K562 (cell line): Measurements from ENCODE around the gene MTOR. TPM values are rescaled to one million over a fixed set of nuclear protein-coding genes. Genes with fewer than 3 reads are reported as not detected.

Source experiments
- BCL6 ChIP-seq: fragments of 250-450 bp; sonication (Bioruptor Pico); IDR thresholded peaks from 2 replicates; pipeline ENCODE4 v1.4.0; 2020
- CBFB ChIP-seq: sonication (generic); formaldehyde crosslinking; IDR thresholded peaks from 2 replicates; pipeline ENCODE4 v1.4.0; 2020; ENCODE audit warnings: mild to moderate bottlenecking, missing genetic modification reagents
- CREB1 ChIP-seq, 2 experiments: sonication (generic) in 1 of 2; formaldehyde crosslinking in 1 of 2; IDR thresholded peaks; 2 replicates each; pipeline versions ENCODE4 v1.6.1 to v1.8.0; 2012 to 2022; ENCODE audit warnings: inconsistent platforms in 1 of 2, mild to moderate bottlenecking in 1 of 2, missing genetic modification reagents in 1 of 2, moderate library complexity in 1 of 2
- CREB5 ChIP-seq: fragments of 250-450 bp; sonication (Bioruptor Pico); IDR thresholded peaks from 2 replicates; pipeline ENCODE4 v1.5.0; 2020; ENCODE audit warnings: mild to moderate bottlenecking
- E4F1 ChIP-seq: fragments of 250-450 bp; sonication (Bioruptor Pico); IDR thresholded peaks from 2 replicates; pipeline ENCODE4 v1.5.0; 2021; ENCODE audit warnings: mild to moderate bottlenecking, borderline replicate concordance
- ESRRA ChIP-seq: fragments of 450-650 bp; IDR thresholded peaks from 2 replicates; pipeline ENCODE4 v1.6.1; 2014; ENCODE audit warnings: low read depth, mild to moderate bottlenecking, moderate library complexity, borderline replicate concordance
- EWSR1 ChIP-seq: fragments of 450-650 bp; IDR thresholded peaks from 2 replicates; pipeline ENCODE4 v1.6.1; 2018; ENCODE audit warnings: borderline replicate concordance, mild to moderate bottlenecking, low read depth, moderate library complexity; ENCODE audit not compliant: partially characterized antibody
- ID3 ChIP-seq, 2 experiments: fragments of 250-450 bp in 1 of 2; fragments of 450-650 bp in 1 of 2; sonication (Bioruptor Pico) in 1 of 2; IDR thresholded peaks; 2 replicates each; pipeline versions ENCODE4 v1.6.1 to v1.8.0; 2016 to 2021; ENCODE audit warnings: mild to moderate bottlenecking in 2 of 2, moderate library complexity in 2 of 2, missing compliant biosample characterization in 1 of 2, missing genetic modification characterization in 1 of 2
- KDM1A ChIP-seq, 2 experiments: fragments of 450-650 bp; IDR thresholded peaks; 2 replicates each; pipeline ENCODE4 v1.6.1; 2016; ENCODE audit warnings: mild to moderate bottlenecking in 2 of 2
- LCOR ChIP-seq: sonication (generic); formaldehyde crosslinking; IDR thresholded peaks from 2 replicates; pipeline ENCODE4 v1.8.0; 2022; ENCODE audit warnings: mild to moderate bottlenecking, missing genetic modification reagents
- MAFF ChIP-seq: IDR thresholded peaks from 2 replicates; pipeline ENCODE4 v1.6.1; 2012; ENCODE audit warnings: low read length, improper control_type of control experiment
- MEF2A ChIP-seq: IDR thresholded peaks from 2 replicates; pipeline ENCODE4 v1.6.1; 2011; ENCODE audit warnings: low read depth, mild to moderate bottlenecking, low read length, moderate library complexity; ENCODE audit not compliant: control insufficient read depth
- RAD21 ChIP-seq, 2 experiments: fragments of 250-450 bp in 1 of 2; fragments of 450-650 bp in 1 of 2; sonication (Bioruptor Pico) in 1 of 2; formaldehyde crosslinking in 1 of 2; IDR thresholded peaks in 1 of 2; conservative IDR thresholded peaks in 1 of 2; 2 replicates each; pipeline versions ENCODE4 v1.4.0 to v1.8.0; 2020 to 2022; ENCODE audit warnings: mild to moderate bottlenecking in 2 of 2, moderate library complexity in 1 of 2
- SPI1 ChIP-seq: IDR thresholded peaks from 2 replicates; pipeline ENCODE4 v1.6.1; 2011; ENCODE audit warnings: low read depth, low read length, control low read depth, borderline replicate concordance
- SRSF3 ChIP-seq: fragments of 200-400 bp; formaldehyde crosslinking; IDR thresholded peaks from 2 replicates; pipeline ENCODE4 v1.6.1; 2016; ENCODE audit warnings: mild to moderate bottlenecking, low read length, moderate library complexity; ENCODE audit not compliant: insufficient read depth
- XRCC5 ChIP-seq: fragments of 200-400 bp; formaldehyde crosslinking; IDR thresholded peaks from 2 replicates; pipeline ENCODE4 v1.6.1; 2017; ENCODE audit warnings: low read depth, mild to moderate bottlenecking, low read length
- ZBTB34 ChIP-seq: fragments of 250-450 bp; sonication (Bioruptor Pico); IDR thresholded peaks from 2 replicates; pipeline ENCODE4 v1.8.0; 2021; ENCODE audit warnings: mild to moderate bottlenecking, moderate library complexity
- ZKSCAN8 ChIP-seq: fragments of 200-800 bp; sonication (Bioruptor generic); IDR thresholded peaks from 2 replicates; pipeline ENCODE4 v1.6.1; 2016; ENCODE audit warnings: missing genetic modification characterization, missing compliant biosample characterization
- ZNF24 ChIP-seq: fragments of 450-650 bp; IDR thresholded peaks from 2 replicates; pipeline ENCODE4 v1.6.1; 2016
- ZNF274 ChIP-seq: IDR thresholded peaks from 2 replicates; pipeline ENCODE4 v1.6.1; 2011; ENCODE audit warnings: low read depth, mild to moderate bottlenecking, low read length, moderate library complexity, borderline replicate concordance
- polyA plus RNA-seq, 8 experiments: library from polyadenylated mRNA; depleted of rRNA in 4 of 8; stranded (reverse) in 5 of 8; unstranded in 3 of 8; fragments of >200 nt; fragmentation: Nextera tagmentation in 2 of 8; fragmentation: Illumina TruSeq in 1 of 8; extraction: Ambion mirVana in 2 of 8; extraction: Trizol in 1 of 8; gene quantifications; 2 replicates each; pipeline versions ENCODE4 v1.2.1 to v1.2.3, GENCODE V29; 2011 to 2014; ENCODE audit warnings: inconsistent platforms in 1 of 8, missing spikeins in 1 of 8
- total RNA-seq, 7 experiments: library from RNA; depleted of rRNA in 6 of 7; stranded (reverse); fragments of >200 nt in 6 of 7; fragmentation: Illumina TruSeq in 2 of 7; extraction: Trizol in 2 of 7; gene quantifications; 2 replicates each; pipeline versions ENCODE4 v1.2.1 to v1.2.3, GENCODE V29; 2011 to 2021; ENCODE audit warnings: low replicate concordance in 1 of 7

Gene MTOR
- total and polyA plus RNA-seq, 9 of the 15 experiments (the other 6 are each of a cell fraction or from before 2014, with no cell fraction given) = 11.4 to 71.4 (median 52.2) TPM

GRCh38 chr1:11059968-11060830 is 202.2 kb downstream of the MTOR start, which contains the start of gene SRM (continued):
- no peak for TF ChIP-seq SRSF3
- no peak for TF ChIP-seq ID3 (CRISPR knock-in tag; IDR thresholded peaks at IDR 0.05)
- no peak for TF ChIP-seq ID3 (tag; IDR thresholded peaks at IDR 0.05)
- TF ChIP-seq RAD21 (CRISPR knock-in tag; conservative IDR thresholded peaks at IDR 0.05 in 1 of 2, IDR thresholded peaks at IDR 0.05 in 1 of 2) = no peak
- no peak for TF ChIP-seq SPI1
- peak; percentile 55 for TF ChIP-seq CREB1 (IDR thresholded peaks at IDR 0.05)
- TF ChIP-seq CREB1 (CRISPR knock-in tag; IDR thresholded peaks at IDR 0.05) = no peak
- TF ChIP-seq ZBTB34 = no peak
- no peak for TF ChIP-seq BCL6 (CRISPR knock-in tag)
- no peak for TF ChIP-seq EWSR1
- no peak for TF ChIP-seq XRCC5
- peak; percentile 12; the same call in 1 of the 2 replicates for TF ChIP-seq ESRRA
- TF ChIP-seq MAFF = no peak
- TF ChIP-seq KDM1A (IDR thresholded peaks at IDR 0.05) = no peak
- no peak for TF ChIP-seq LCOR (CRISPR knock-in tag)
- TF ChIP-seq ZNF24 = 0 out of 2 replicates have a peak, but pooled peaks have one; percentile 26
- TF ChIP-seq MEF2A = no peak
- TF ChIP-seq ZNF274 = no peak; the same call in 1 of the 2 replicates
- no peak for TF ChIP-seq CREB5 (CRISPR knock-in tag)
- no peak for TF ChIP-seq CBFB
- no peak for TF ChIP-seq ZKSCAN8 (CRISPR knock-in tag)
- TF ChIP-seq E4F1 (CRISPR knock-in tag) = no peak
